Measurements from ENCODE around the gene PCDHGA1.
"Not testable (repeated sequence)": the region's sequence is repeated elsewhere in the genome, so short reads cannot be mapped to it uniquely, and the experiment has no call there.

Gene PCDHGA1

GRCh38 chr5:141330299-141331080, at the start of gene PCDHGA1:
PCDHGA1 (plus strand) TSS chr5:141330514.
- no peak for DNase-seq (ENCODE audit: low read depth in 2 of 2, low spot score in 1 of 2)

GRCh38 chr5:141298376-141298775, 31.9 kb upstream of the PCDHGA1 start:
- DNase-seq (ENCODE audit: low read depth in 2 of 2, low spot score in 1 of 2): no peak

- DNase-seq (ENCODE audit: low read depth in 2 of 2, low spot score in 1 of 2): no peak
These were observed 26.6 kb upstream of the PCDHGA1 start, which contains the start of gene SLC25A2 for GRCh38 chr5:141303756-141304155. SLC25A2 (minus strand) TSS chr5:141304049; CDS start chr5:141303865, 184 bp downstream.

GRCh38 chr5:141306630-141307029, 23.7 kb upstream of the PCDHGA1 start:
- no peak for DNase-seq (ENCODE audit: low read depth in 2 of 2, low spot score in 1 of 2)

GRCh38 chr5:141313711-141314110, 16.6 kb upstream of the PCDHGA1 start:
- DNase-seq (ENCODE audit: low read depth in 2 of 2, low spot score in 1 of 2): no peak

GRCh38 chr5:141316963-141317362, 13.4 kb upstream of the PCDHGA1 start:
- not testable (repeated sequence) for DNase-seq (ENCODE audit: low read depth in 2 of 2, low spot score in 1 of 2)

- DNase-seq (ENCODE audit: low read depth in 2 of 2, low spot score in 1 of 2): no peak
These were observed 11.1 kb upstream of the PCDHGA1 start for GRCh38 chr5:141319202-141319601.

- DNase-seq (ENCODE audit: low read depth in 2 of 2, low spot score in 1 of 2): no peak
These were observed 10.6 kb upstream of the PCDHGA1 start for GRCh38 chr5:141319699-141320098.

GRCh38 chr5:141320225-141321169, 9.8 kb upstream of the PCDHGA1 start, which contains the start of gene TAF7:
TAF7 (minus strand) TSS chr5:141320784; CDS start chr5:141320044, 740 bp downstream.
- DNase-seq (ENCODE audit: low read depth in 2 of 2, low spot score in 1 of 2): peak; percentile 84 to 86

- DNase-seq (ENCODE audit: low read depth in 2 of 2, low spot score in 1 of 2): no peak
These were observed 8.1 kb upstream of the PCDHGA1 start for GRCh38 chr5:141322261-141322660.

GRCh38 chr5:141326088-141326854, 4.0 kb upstream of the PCDHGA1 start:
- DNase-seq (ENCODE audit: low read depth in 2 of 2, low spot score in 1 of 2): peak; percentile 25 to 43

- no peak for DNase-seq (ENCODE audit: low read depth in 2 of 2, low spot score in 1 of 2)
These were observed 2.1 kb upstream of the PCDHGA1 start for GRCh38 chr5:141328231-141328630.

- DNase-seq (ENCODE audit: low read depth in 2 of 2, low spot score in 1 of 2): not testable (repeated sequence)
These were observed 2.3 kb downstream of the PCDHGA1 start for GRCh38 chr5:141332571-141332970.

- no peak for DNase-seq (ENCODE audit: low read depth in 2 of 2, low spot score in 1 of 2)
These were observed 8.4 kb downstream of the PCDHGA1 start, which contains the start of gene PCDHGA2 for GRCh38 chr5:141338538-141339306. PCDHGA2 (plus strand) TSS chr5:141338760.

- not testable (repeated sequence) for DNase-seq (ENCODE audit: low read depth in 2 of 2, low spot score in 1 of 2)
These were observed 10.6 kb downstream of the PCDHGA1 start for GRCh38 chr5:141340781-141341354.

GRCh38 chr5:141342773-141343172, 12.5 kb downstream of the PCDHGA1 start:
- no peak for DNase-seq (ENCODE audit: low read depth in 2 of 2, low spot score in 1 of 2)

- DNase-seq (ENCODE audit: low read depth in 2 of 2, low spot score in 1 of 2): no peak
These were observed 13.1 kb downstream of the PCDHGA1 start, which contains the start of gene PCDHGA3 for GRCh38 chr5:141343242-141343952. PCDHGA3 (plus strand) TSS chr5:141343829; CDS start chr5:141344034, 205 bp downstream.

- no peak for DNase-seq (ENCODE audit: low read depth in 2 of 2, low spot score in 1 of 2)
These were observed 13.7 kb downstream of the PCDHGA1 start for GRCh38 chr5:141343953-141344463.

- no peak for DNase-seq (ENCODE audit: low read depth in 2 of 2, low spot score in 1 of 2)
These were observed 15.0 kb downstream of the PCDHGA1 start for GRCh38 chr5:141345327-141345726.
